Activated CD8-positive, alpha-beta memory T cell treated with anti-CD3 and anti-CD28 coated beads, Interleukin-2, amount 50 U/mL, for 48 hours (primary cell): ENCODE measurements around the gene CCL2.
"Not testable (repeated sequence)": the region's sequence is repeated elsewhere in the genome, so short reads cannot be mapped to it uniquely, and the experiment has no call there.

ENCODE experiments used
- DNase-seq: peaks from one replicate; pipeline ENCODE4 v3.0.0-alpha.2; 2020

Gene CCL2

GRCh38 chr17:34254651-34255380, at the start of gene CCL2:
TSS of gene CCL2 (plus strand) at chr17:34255285. CDS start at chr17:34255350, 65 bp downstream.
- DNase-seq: no peak

GRCh38 chr17:34205401-34205800, 49.7 kb upstream of the CCL2 start:
- no peak for DNase-seq

- DNase-seq: no peak
Observed at GRCh38 chr17:34206569-34206968, 48.5 kb upstream of the CCL2 start.

- DNase-seq: no peak
Observed at GRCh38 chr17:34207572-34207971, 47.5 kb upstream of the CCL2 start.

GRCh38 chr17:34218748-34219147, 36.3 kb upstream of the CCL2 start:
- DNase-seq: no peak

- no peak for DNase-seq
Observed at GRCh38 chr17:34219405-34219804, 35.7 kb upstream of the CCL2 start.

- DNase-seq: no peak
Observed at GRCh38 chr17:34220045-34220751, 34.9 kb upstream of the CCL2 start.

GRCh38 chr17:34220752-34221395, 34.2 kb upstream of the CCL2 start:
- no peak for DNase-seq

- DNase-seq: no peak
Observed at GRCh38 chr17:34221411-34221810, 33.7 kb upstream of the CCL2 start.

- DNase-seq: no peak
Observed at GRCh38 chr17:34222722-34223497, 32.2 kb upstream of the CCL2 start.

- no peak for DNase-seq
Observed at GRCh38 chr17:34225046-34225445, 30.0 kb upstream of the CCL2 start.

- no peak for DNase-seq
Observed at GRCh38 chr17:34226011-34226743, 28.9 kb upstream of the CCL2 start.

- no peak for DNase-seq
Observed at GRCh38 chr17:34226744-34227034, 28.4 kb upstream of the CCL2 start.

- not testable (repeated sequence) for DNase-seq
Observed at GRCh38 chr17:34227293-34227692, 27.8 kb upstream of the CCL2 start.

- no peak for DNase-seq
Observed at GRCh38 chr17:34227707-34228106, 27.4 kb upstream of the CCL2 start.

GRCh38 chr17:34228781-34229180, 26.3 kb upstream of the CCL2 start:
- DNase-seq: no peak

- DNase-seq: no peak
Observed at GRCh38 chr17:34230342-34230741, 24.7 kb upstream of the CCL2 start.

- DNase-seq: no peak
Observed at GRCh38 chr17:34234616-34235015, 20.5 kb upstream of the CCL2 start.

GRCh38 chr17:34235389-34236028, 19.6 kb upstream of the CCL2 start:
- no peak for DNase-seq

GRCh38 chr17:34236281-34236892, 18.7 kb upstream of the CCL2 start:
- DNase-seq: no peak

- no peak for DNase-seq
Observed at GRCh38 chr17:34237458-34237857, 17.6 kb upstream of the CCL2 start.

- no peak for DNase-seq
Observed at GRCh38 chr17:34241062-34241461, 14.0 kb upstream of the CCL2 start.
